ENCODE results near the gene FUS. TPM values are rescaled to one million over a fixed set of nuclear protein-coding genes. Genes with fewer than 3 reads are reported as not detected.

FUS gene
- polyA plus RNA-seq, result 41.0 and 45.9 TPM in 2 replicates

DNA sequence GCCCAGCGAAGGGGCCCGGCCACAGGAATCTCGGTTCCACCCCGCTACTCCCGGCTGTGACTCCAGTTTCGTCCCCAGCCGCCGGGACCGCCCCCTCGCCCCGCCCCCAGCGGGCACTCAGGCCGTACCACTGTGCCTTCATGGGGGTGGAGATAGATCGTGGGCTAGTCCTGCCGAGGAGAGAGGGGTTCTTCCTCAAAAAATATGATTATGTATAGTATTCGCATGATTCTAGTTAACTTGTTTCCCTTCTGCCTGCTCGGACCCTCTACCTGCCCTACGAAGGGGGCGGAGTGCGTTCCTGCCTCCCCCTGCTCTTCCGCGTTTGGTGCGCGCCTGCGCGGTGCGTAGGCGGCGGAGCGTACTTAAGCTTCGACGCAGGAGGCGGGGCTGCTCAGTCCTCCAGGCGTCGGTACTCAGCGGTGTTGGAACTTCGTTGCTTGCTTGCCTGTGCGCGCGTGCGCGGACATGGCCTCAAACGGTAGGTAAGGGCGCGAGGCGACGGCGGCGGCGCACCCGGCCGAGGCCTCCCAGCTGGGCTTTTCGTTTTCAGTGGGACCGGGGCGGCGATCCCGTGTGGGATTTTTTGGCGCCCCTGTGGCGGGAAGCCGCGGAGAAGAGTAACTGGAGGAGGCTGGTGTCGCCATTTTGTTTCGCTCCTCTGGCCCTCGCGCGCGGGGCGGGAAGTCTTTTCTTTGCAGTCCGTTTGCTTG, at the start of gene FUS:
Gene FUS (plus strand): TSS at position 393 of the 713 bp plus-strand sequence. CDS start 76 bp downstream, at position 469.

DNA sequence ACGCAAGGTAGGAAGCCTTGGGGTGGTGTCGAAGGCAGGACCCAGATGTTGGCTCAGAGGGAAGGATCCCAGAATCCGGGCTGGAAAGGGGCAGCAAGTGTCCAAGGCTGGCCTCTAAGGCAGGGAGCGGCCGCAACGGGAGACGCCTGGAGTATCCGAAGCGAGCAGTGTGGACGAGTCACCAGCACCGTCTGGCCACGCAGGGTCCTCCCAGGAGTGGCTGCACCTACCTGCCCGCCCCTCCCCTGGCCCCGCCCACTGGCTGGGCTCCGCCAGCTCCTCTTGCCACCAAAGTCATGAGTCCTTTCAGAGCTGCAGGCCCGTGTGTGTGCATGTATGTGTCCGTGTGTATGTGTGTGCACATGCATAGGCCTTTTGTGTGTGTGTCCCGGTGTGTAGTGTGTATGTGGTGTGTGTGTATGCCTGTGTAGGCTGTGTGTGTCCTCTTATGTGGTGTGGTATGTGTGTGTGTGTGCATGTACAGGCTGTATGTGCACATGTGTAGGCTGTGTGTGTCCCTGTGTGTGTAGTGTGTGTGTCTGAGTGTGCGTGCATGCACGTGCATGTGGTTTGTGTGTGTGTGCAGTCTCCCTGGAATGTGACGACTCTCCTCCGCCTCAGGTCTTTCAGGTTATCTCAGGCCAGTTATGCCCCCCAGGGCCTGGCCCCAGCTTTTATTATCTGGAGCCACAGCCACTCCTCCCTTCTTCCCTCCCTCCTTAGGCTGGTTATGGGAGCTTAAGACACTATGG, 44.2 kb upstream of the FUS start, which contains the start of gene PRSS8:
Gene PRSS8 (minus strand): TSS at position 193 of the 752 bp plus-strand sequence. CDS start 229 bp downstream, outside the sequence.

DNA sequence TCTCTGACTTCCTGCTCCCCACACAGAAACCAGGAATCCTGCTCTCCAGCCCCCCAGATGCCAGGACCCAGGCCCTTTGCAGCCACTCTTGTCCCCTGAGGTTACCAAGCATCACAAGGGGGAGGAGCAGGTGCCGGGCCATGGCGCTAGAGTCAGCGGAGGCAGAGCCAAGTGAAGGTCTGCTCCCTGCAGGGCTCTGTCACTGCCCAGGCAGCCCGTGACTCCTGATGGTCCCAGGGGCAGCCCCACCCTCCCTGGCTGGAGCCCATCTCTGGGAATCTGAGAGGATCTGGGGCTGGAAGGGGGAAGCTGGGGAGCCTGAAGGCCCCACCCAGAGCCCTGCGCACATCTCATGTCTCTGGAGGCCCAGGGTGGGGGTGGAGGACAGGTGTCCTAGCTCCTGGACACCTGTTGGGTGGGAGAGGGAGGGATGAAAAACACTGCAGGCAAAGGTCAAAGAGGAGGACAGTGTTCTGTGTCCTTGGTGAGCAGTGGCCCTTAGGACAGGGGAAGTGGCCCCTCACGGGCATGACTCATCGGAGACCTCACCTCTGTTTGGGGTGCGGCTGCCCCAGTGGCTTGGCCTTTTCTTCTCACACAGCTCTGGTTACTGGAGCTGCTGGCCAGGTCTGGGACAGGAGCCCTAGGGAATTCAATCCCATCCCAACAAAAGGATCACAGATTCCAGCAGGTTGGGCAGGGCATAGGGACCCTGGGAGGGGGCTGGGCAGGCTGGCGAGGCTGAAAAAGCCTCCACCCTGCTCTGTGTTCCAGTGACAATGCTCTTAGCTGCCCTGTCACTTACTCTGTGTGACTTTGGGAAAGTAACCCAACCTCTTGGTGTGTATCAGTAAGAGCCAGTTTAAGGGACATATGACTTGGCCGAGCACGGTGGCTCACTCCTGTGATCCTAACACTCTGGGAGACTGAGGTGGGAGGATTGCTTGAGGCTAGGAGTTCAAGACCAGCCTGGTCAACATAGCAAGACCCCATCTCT, 29.7 kb upstream of the FUS start, which contains the start of gene PRSS36:
Gene PRSS36 (minus strand): TSS at position 173 of the 997 bp plus-strand sequence. CDS start 31 bp downstream, at position 142.

DNA sequence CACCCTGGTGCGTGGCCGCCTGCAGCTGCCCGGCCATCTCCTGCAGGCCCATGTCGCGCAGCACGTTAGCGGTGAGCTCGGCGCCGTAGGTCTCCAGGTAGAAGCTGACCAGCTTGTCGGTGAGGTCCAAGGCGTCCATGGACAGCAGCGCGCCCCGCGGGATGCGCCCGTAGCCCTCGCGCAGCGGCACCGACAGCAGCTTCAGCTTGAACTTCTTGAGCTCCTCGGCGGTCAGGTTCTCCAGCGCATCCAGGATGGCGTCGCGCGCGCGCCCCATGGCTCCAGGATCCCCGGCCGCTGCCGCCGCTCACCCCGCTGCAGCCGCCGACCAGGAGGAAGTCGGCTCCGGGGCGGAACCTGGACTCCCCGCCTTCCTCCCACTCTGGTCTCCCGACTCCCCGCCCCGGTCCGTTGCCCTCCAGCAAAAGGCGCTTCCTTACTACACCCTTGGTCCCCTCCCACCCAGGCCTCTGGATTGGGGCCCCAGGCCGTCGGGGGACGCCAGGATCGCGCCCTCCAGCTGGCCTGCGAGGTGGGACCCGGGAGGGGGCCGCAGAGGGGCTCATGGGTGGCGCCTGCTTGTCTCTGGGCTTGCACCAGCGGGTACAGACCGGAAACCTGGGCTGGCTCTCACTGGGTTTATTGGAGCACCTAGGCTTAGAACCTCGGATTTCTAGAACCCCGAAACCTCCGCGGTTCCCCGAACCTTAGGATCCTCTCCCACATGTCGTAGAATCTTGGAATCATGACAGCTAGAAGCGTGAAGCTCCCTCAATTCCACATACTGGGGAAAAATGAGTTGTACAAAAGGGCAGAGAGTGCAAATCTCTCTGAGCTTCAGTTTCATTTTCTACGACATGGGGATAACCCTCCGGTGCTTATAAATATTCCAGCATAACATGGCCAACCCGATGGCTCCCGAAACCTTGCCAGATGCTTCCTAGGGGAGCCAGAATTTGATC, 22.8 kb downstream of the FUS start, which contains the start of gene PYCARD:
Gene PYCARD (minus strand): TSS at position 347 of the 962 bp plus-strand sequence. CDS start 70 bp downstream, at position 277.

DNA sequence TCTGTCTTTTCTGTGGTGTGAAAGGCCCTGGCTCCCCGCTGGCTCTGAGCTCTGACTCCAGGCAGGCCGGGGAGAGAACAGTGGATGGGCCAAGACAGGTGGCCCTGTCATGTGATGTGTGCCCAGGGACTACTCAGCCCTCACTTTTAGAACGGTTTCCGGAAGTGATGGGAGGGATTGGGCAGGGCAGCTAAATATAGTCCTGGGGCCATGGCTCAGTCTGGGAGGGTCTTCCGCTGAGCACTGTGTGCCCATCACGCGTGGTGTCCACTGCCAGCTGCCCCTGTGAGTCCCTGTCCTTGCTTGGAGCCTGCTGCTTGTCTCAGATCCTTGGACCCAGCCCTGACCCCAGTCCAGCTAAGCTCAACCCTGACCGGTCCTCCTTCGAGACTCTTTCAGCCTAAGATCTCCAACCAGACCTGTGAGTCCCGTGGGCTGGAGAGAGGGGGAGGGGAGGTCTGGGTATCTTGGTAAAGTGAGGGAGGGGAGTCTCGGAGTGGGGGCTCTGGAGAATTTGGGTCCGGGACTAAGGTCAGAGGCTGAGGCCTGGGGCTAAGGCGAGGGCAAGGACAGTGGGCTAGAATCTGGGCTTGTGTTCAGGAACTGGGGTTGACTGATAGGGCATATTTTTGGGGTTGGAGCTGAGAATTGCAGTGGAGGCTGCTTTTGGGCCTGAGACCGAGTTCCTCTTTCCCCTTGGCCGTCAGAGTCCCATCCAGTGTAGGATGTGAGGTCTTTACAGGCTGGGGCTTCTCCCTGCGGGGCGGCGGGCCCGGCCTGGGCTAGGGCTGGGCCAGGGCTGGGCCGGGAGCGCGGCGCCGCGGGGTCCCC, 34.2 kb downstream of the FUS start, which contains the start of gene TRIM72:
Gene TRIM72 (plus strand): TSS at position 243 of the 831 bp plus-strand sequence. CDS start 620 bp downstream, outside the sequence.

DNA sequence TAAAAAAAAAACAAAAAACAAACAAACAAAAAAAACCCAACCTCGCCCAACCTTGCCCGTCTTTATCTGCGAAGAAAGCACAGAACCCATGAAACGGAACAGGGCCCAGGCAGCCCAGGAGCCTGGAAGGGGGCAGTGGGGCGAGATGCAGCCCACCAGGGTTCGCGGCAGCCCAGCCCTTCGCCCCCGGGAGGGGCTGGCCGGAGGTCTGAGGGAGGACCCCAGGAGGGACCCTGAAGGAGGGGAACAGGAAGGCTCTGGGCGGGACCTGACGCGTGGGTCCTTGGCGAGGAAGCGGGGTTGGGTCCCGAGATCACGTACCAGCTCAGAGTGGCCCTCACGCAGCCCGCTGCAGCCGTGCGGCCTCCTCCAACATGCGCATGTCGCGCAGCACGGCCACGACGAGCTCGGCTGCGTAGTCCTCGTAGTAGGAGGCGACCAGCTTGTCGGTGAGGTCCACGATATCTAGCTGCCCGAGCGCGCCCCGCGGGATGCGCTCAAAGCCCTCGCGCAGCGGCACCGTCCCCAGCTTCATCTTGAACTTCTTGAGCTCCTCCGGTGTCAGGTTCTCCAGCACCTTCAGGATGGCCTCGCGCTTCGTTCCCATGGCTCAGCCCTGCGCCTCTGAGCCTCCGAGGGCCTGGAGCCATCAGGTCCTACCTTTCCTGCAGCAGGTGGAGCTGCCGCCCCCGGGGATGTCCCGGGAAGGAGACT, 36.6 kb downstream of the FUS start, which contains the start of gene PYDC1:
Gene PYDC1 (minus strand): TSS at position 714 of the 714 bp plus-strand sequence. CDS start 107 bp downstream, at position 607.

Other genes starting within 250 kb of the FUS start
- gene ORAI3, start 231.1 kb upstream of the FUS start, polyA plus RNA-seq, result 58.6 and 83.0 TPM in 2 replicates
- 0.27 and 0.34 TPM in 2 replicates for gene SETD1A, start 222.4 kb upstream of the FUS start, polyA plus RNA-seq
- not detected in 2 replicates for gene HSD3B7, start 194.9 kb upstream of the FUS start, polyA plus RNA-seq
- 2.5 and 3.0 TPM in 2 replicates for gene STX1B, start 169.5 kb upstream of the FUS start, polyA plus RNA-seq
- gene STX4, start 146.6 kb upstream of the FUS start, polyA plus RNA-seq, result 15.6 and 16.6 TPM in 2 replicates
- 0.11 TPM in 1 of 2 replicates, not detected in the other for gene ZNF668, start 105.9 kb upstream of the FUS start, polyA plus RNA-seq
- 0.20 and 0.43 TPM in 2 replicates for gene ZNF646, start 105.7 kb upstream of the FUS start, polyA plus RNA-seq
- not detected in 2 replicates for gene PRSS53, start 91.2 kb upstream of the FUS start, polyA plus RNA-seq
- 47.0 and 48.3 TPM in 2 replicates for gene VKORC1, start 85.3 kb upstream of the FUS start, polyA plus RNA-seq
- gene BCKDK, start 71.8 kb upstream of the FUS start, polyA plus RNA-seq, result 8.4 and 10.6 TPM in 2 replicates
- 16.0 and 16.5 TPM in 2 replicates for gene KAT8, start 62.5 kb upstream of the FUS start, polyA plus RNA-seq
- not detected in 2 replicates for gene PRSS8, start 44.4 kb upstream of the FUS start, polyA plus RNA-seq
- 0.43 and 1.8 TPM in 2 replicates for gene PRSS36, start 30.1 kb upstream of the FUS start, polyA plus RNA-seq
- gene PYCARD, start 22.6 kb downstream of the FUS start, polyA plus RNA-seq, result 0.41 TPM in 1 of 2 replicates, not detected in the other
- not detected in 2 replicates for gene TRIM72, start 34.0 kb downstream of the FUS start, polyA plus RNA-seq
- 0.94 and 1.6 TPM in 2 replicates for gene PYDC1, start 37.0 kb downstream of the FUS start, polyA plus RNA-seq
- gene ITGAM, start 79.8 kb downstream of the FUS start, polyA plus RNA-seq, result not detected in 2 replicates
- gene ITGAX, start 175.0 kb downstream of the FUS start, polyA plus RNA-seq, result 0.28 TPM in 1 of 2 replicates, not detected in the other
- gene ITGAD, start 213.2 kb downstream of the FUS start, polyA plus RNA-seq, result not detected in 2 replicates
- gene COX6A2, start 248.2 kb downstream of the FUS start, polyA plus RNA-seq, result 2.4 and 2.8 TPM in 2 replicates

Measured in Purkinje cell (primary cell).